Vagina (tissue), 2 donors: ENCODE data around the gene LMBR1L. TPM values are rescaled to one million over a fixed set of nuclear protein-coding genes. Genes with fewer than 3 reads are reported as not detected.

Experiments
- DNase-seq, 2 donors: peaks; one replicate each; pipeline ENCODE4 v3.0.0-alpha.2; 2017; ENCODE audit errors: extremely low spot score in 2 of 2
- H3K27ac ChIP-seq: fragments of 200-600 bp; sonication (generic); one replicate; pipeline ENCODE4 v1.5.1; 2019
- H3K27me3 ChIP-seq: fragments of 200-600 bp; sonication (generic); one replicate; pipeline ENCODE4 v1.5.1; 2019
- H3K36me3 ChIP-seq, 2 donors: fragments of 200-600 bp; sonication (generic); one replicate each; pipeline ENCODE4 v1.5.1; 2017 to 2019
- H3K4me1 ChIP-seq: fragments of 200-600 bp; sonication (generic); one replicate; pipeline ENCODE4 v1.5.1; 2019
- H3K4me3 ChIP-seq, 2 donors: fragments of 200-600 bp; sonication (generic); 1 replicate in 1 of 2; 2 replicates in 1 of 2; pipeline ENCODE4 v1.5.1; 2016 to 2019
- H3K9me3 ChIP-seq: fragments of 200-600 bp; sonication (generic); one replicate; pipeline ENCODE4 v1.5.1; 2019
- CTCF ChIP-seq, 3 experiments: fragments of 450-650 bp in 2 of 3; fragments of 200-600 bp in 1 of 3; sonication (generic) in 1 of 3; IDR thresholded peaks; one replicate each; pipeline ENCODE4 v1.5.1; 2017 to 2019; ENCODE audit warnings: antibody characterized with exemption in 3 of 3, mild to moderate bottlenecking in 2 of 3, moderate library complexity in 2 of 3
- POLR2A ChIP-seq, 2 donors: fragments of 450-650 bp; IDR thresholded peaks; one replicate each; pipeline ENCODE4 v1.6.1; 2017; ENCODE audit warnings: antibody characterized with exemption in 2 of 2, mild to moderate bottlenecking in 2 of 2, moderate library complexity in 2 of 2
- POLR2AphosphoS5 ChIP-seq, 2 donors: sonication (generic); formaldehyde crosslinking; IDR thresholded peaks; one replicate each; pipeline ENCODE4 v1.9.0; 2017; ENCODE audit warnings: antibody characterized with exemption in 2 of 2, mild to moderate bottlenecking in 2 of 2, low read depth in 1 of 2; ENCODE audit not compliant: insufficient read depth in 1 of 2
- intact Hi-C: fragments of 100-400 bp; cut with DNase I; formaldehyde crosslinking; loops from one replicate; pipeline ENCODE4 v1.15.1; 2023
- small RNA-seq: library from RNA; depleted of rRNA; stranded (forward); fragments of <200 nt; gene quantifications from one replicate; pipeline ENCODE3, GENCODE V24; 2016
- total RNA-seq: library from RNA; depleted of rRNA; stranded (reverse); fragments of >200 nt; gene quantifications from one replicate; pipeline ENCODE4 v1.2.3, GENCODE V29; 2016

The LMBR1L gene
- total RNA-seq, 1 donor from 2014 or later, result 53.3 TPM

GRCh38 chr12:49049566-49050224 lies 61.0 kb downstream of the LMBR1L start:
- no peaks in the 10 kb centered on the region for H3K27me3 ChIP-seq
- no peaks in the 10 kb centered on the region for H3K9me3 ChIP-seq
- no peak for DNase-seq
- TF ChIP-seq POLR2A (IDR thresholded peaks at IDR 0.05), result no peak
- no peak for TF ChIP-seq CTCF (IDR thresholded peaks at IDR 0.05)
- TF ChIP-seq POLR2AphosphoS5 (IDR thresholded peaks at IDR 0.05; ENCODE audit: insufficient read depth in 1 of 2, low read depth in 1 of 2), result no peak
- peaks cover 5% of the 10 kb centered on the region for H3K4me1 ChIP-seq
- H3K4me3 ChIP-seq, result no peak overlapping the region
- intact Hi-C loops, result no loop called here
- peaks cover 3 to 95% of the 10 kb centered on the region in 2 donors for H3K36me3 ChIP-seq
- no peak overlapping the region for H3K27ac ChIP-seq

GRCh38 chr12:49048953-49049352 lies 61.7 kb downstream of the LMBR1L start:
- Histone ChIP-seq H3K27me3 (no peaks in the 10 kb centered on the region), H3K27ac (no peak overlapping the region), H3K36me3 (peaks cover 3 to 95% of the 10 kb centered on the region in 2 donors), H3K9me3 (no peaks in the 10 kb centered on the region), H3K4me3 (no peak overlapping the region), H3K4me1 (no peaks in the 10 kb centered on the region)
- intact Hi-C loops, result no loop called here
- TF ChIP-seq POLR2AphosphoS5 (IDR thresholded peaks at IDR 0.05; ENCODE audit: insufficient read depth in 1 of 2, low read depth in 1 of 2), result no peak
- TF ChIP-seq POLR2A (IDR thresholded peaks at IDR 0.05), result no peak
- no peak for TF ChIP-seq CTCF (IDR thresholded peaks at IDR 0.05)
- DNase-seq, result no peak

Small RNA genes within 50 kb of the gene (small RNA-seq; reads per million reads assigned to genes)
- not detected for gene RF00019

Other genes with a start within 250 kb of the LMBR1L start
- gene RND1, start 245.0 kb downstream of the LMBR1L start, total RNA-seq, result 3.9 TPM
- 16.9 TPM for gene FKBP11, start 185.4 kb downstream of the LMBR1L start, total RNA-seq
- 56.2 TPM for gene ARF3, start 153.4 kb downstream of the LMBR1L start, total RNA-seq
- gene WNT10B, start 139.1 kb downstream of the LMBR1L start, total RNA-seq, result 4.7 TPM
- not detected for gene WNT1, start 132.5 kb downstream of the LMBR1L start, total RNA-seq
- not detected for gene DDN, start 111.5 kb downstream of the LMBR1L start, total RNA-seq
- gene PRKAG1, start 92.1 kb downstream of the LMBR1L start, total RNA-seq, result 67.0 TPM
- gene KMT2D, start 50.1 kb downstream of the LMBR1L start, total RNA-seq, result 38.8 TPM
- 1.7 TPM for gene RHEBL1, start 40.9 kb downstream of the LMBR1L start, total RNA-seq
- 1.5 TPM for gene DHH, start 16.0 kb downstream of the LMBR1L start, total RNA-seq
- gene TUBA1B, start 20.5 kb upstream of the LMBR1L start, total RNA-seq, result 638 TPM
- gene TUBA1A, start 78.2 kb upstream of the LMBR1L start, total RNA-seq, result 236 TPM
- gene TUBA1C, start 154.2 kb upstream of the LMBR1L start, total RNA-seq, result 218 TPM
- 17.2 TPM for gene PRPH, start 184.3 kb upstream of the LMBR1L start, total RNA-seq
- 4.9 TPM for gene TROAP, start 212.4 kb upstream of the LMBR1L start, total RNA-seq
- 2.0 TPM for gene C1QL4, start 226.3 kb upstream of the LMBR1L start, total RNA-seq
- 3.7 TPM for gene DNAJC22, start 236.0 kb upstream of the LMBR1L start, total RNA-seq